HG02981 (cell line): ENCODE results near the gene MYPN.
"Not testable (repeated sequence)": the region's sequence is repeated elsewhere in the genome, so short reads cannot be mapped to it uniquely, and the experiment has no call there.

Experiments
- ATAC-seq: cut with Tn5 transposase; IDR thresholded peaks from one replicate; pipeline ENCODE4 v1.9.1; 2021; ENCODE audit warnings: mild to moderate bottlenecking, moderate library complexity; ENCODE audit not compliant: unreplicated experiment

MYPN gene

GRCh38 chr10:68223535-68224165 lies 114.4 kb downstream of the MYPN start:
- ATAC-seq = no peak

- no peak for ATAC-seq
Measured at GRCh38 chr10:68224810-68225209, 115.5 kb downstream of the MYPN start.

- ATAC-seq = no peak
Measured at GRCh38 chr10:68230268-68230667, 121.0 kb downstream of the MYPN start.

GRCh38 chr10:68231106-68231816 lies 122.0 kb downstream of the MYPN start:
- ATAC-seq = peak; percentile 92

- no peak for ATAC-seq
Measured at GRCh38 chr10:68231817-68232251, 122.5 kb downstream of the MYPN start, which contains the start of gene ATOH7. TSS of gene ATOH7 (minus strand) at chr10:68232113. CDS start at chr10:68231677, 436 bp downstream.

GRCh38 chr10:68233046-68233445 lies 123.8 kb downstream of the MYPN start:
- ATAC-seq = no peak

GRCh38 chr10:68235111-68235510 lies 125.8 kb downstream of the MYPN start:
- no peak for ATAC-seq

- ATAC-seq = no peak
Measured at GRCh38 chr10:68235581-68235980, 126.3 kb downstream of the MYPN start.

- ATAC-seq = no peak
Measured at GRCh38 chr10:68237173-68237572, 127.9 kb downstream of the MYPN start.

- ATAC-seq = no peak
Measured at GRCh38 chr10:68238371-68238770, 129.1 kb downstream of the MYPN start.

- ATAC-seq = no peak
Measured at GRCh38 chr10:68239069-68239468, 129.8 kb downstream of the MYPN start.

GRCh38 chr10:68239596-68240150 lies 130.4 kb downstream of the MYPN start:
- no peak for ATAC-seq

- no peak for ATAC-seq
Measured at GRCh38 chr10:68242051-68242450, 132.8 kb downstream of the MYPN start.

- ATAC-seq = not testable (repeated sequence)
Measured at GRCh38 chr10:68246397-68246796, 137.1 kb downstream of the MYPN start.

- ATAC-seq = no peak
Measured at GRCh38 chr10:68247931-68248330, 138.6 kb downstream of the MYPN start.

- no peak for ATAC-seq
Measured at GRCh38 chr10:68249297-68249696, 140.0 kb downstream of the MYPN start.

- no peak for ATAC-seq
Measured at GRCh38 chr10:68251151-68251550, 141.9 kb downstream of the MYPN start.

GRCh38 chr10:68251625-68252495 lies 142.6 kb downstream of the MYPN start:
- no peak for ATAC-seq

- no peak for ATAC-seq
Measured at GRCh38 chr10:68253346-68253745, 144.1 kb downstream of the MYPN start.

GRCh38 chr10:68261132-68261856 lies 152.0 kb downstream of the MYPN start:
- no peak for ATAC-seq
